DOHH2 (cell line): ENCODE results near the gene KDM3A.

Experiments
- H3F3A ChIP-seq: fragments of 200-600 bp; sonication (generic), shearing (Covaris generic); 2 replicates; pipeline ENCODE4 v1.6.0; 2016; ENCODE audit warnings: antibody characterized with exemption, mild to moderate bottlenecking; ENCODE audit not compliant: control insufficient read depth, insufficient read depth
- H3K27ac ChIP-seq: fragments of 200-600 bp; sonication (generic); 2 replicates; pipeline ENCODE4 v1.5.1; 2014; ENCODE audit warnings: low read depth, mild to moderate bottlenecking, low read length, moderate library complexity
- H3K27me3 ChIP-seq: fragments of 200-600 bp; sonication (generic); 2 replicates; pipeline ENCODE4 v1.6.1; 2014; ENCODE audit warnings: mild to moderate bottlenecking, low read length, mixed read lengths; ENCODE audit not compliant: control insufficient read depth
- H3K36me3 ChIP-seq: fragments of 200-600 bp; sonication (generic); 2 replicates; pipeline ENCODE4 v1.6.1; 2014; ENCODE audit warnings: mild to moderate bottlenecking, low read length, moderate library complexity, mixed read lengths; ENCODE audit not compliant: control insufficient read depth
- H3K4me1 ChIP-seq: fragments of 200-600 bp; sonication (generic); 2 replicates; pipeline ENCODE4 v1.6.1; 2014; ENCODE audit warnings: mild to moderate bottlenecking, low read length, mixed read lengths; ENCODE audit not compliant: control insufficient read depth
- H3K4me2 ChIP-seq: fragments of 200-600 bp; sonication (generic); 2 replicates; pipeline ENCODE4 v1.6.0; 2014; ENCODE audit warnings: mild to moderate bottlenecking, low read length, moderate library complexity
- H3K4me3 ChIP-seq: fragments of 200-600 bp; sonication (generic); 2 replicates; pipeline ENCODE4 v1.5.1; 2014; ENCODE audit warnings: mild to moderate bottlenecking, low read length, mixed read lengths
- H3K79me2 ChIP-seq: fragments of 200-600 bp; sonication (generic); 2 replicates; pipeline ENCODE4 v1.6.1; 2014; ENCODE audit warnings: mild to moderate bottlenecking, low read length, mixed read lengths; ENCODE audit not compliant: control insufficient read depth
- H3K9me2 ChIP-seq: fragments of 200-600 bp; sonication (generic); replicated peaks from 2 replicates; pipeline ENCODE4 v1.6.1; 2014; ENCODE audit warnings: mild to moderate bottlenecking, low read length, mixed read lengths; ENCODE audit not compliant: control insufficient read depth
- H3K9me3 ChIP-seq: fragments of 200-600 bp; sonication (generic); 2 replicates; pipeline ENCODE4 v1.6.1; 2014; ENCODE audit warnings: antibody characterized with exemption, low read length, mixed read lengths; ENCODE audit not compliant: control insufficient read depth, insufficient read depth
- H4K20me1 ChIP-seq: fragments of 200-600 bp; sonication (generic); 2 replicates; pipeline ENCODE4 v1.6.0; 2014; ENCODE audit warnings: low read depth, mild to moderate bottlenecking, antibody characterized with exemption, low read length, moderate library complexity; ENCODE audit not compliant: control insufficient read depth, insufficient read depth
- EZH2phosphoT487 ChIP-seq: fragments of 200-600 bp; sonication (generic); IDR thresholded peaks from 2 replicates; pipeline ENCODE4 v1.6.1; 2017; ENCODE audit warnings: borderline replicate concordance, mild to moderate bottlenecking, antibody characterized with exemption, low read length, moderate library complexity, mixed read lengths
- TF ChIP-seq, protein P1 (sequence below): fragments of 200-600 bp; sonication (generic); IDR thresholded peaks from one replicate; pipeline ENCODE4 v1.5.1; 2014; ENCODE audit warnings: antibody characterized with exemption, mild to moderate bottlenecking, low read depth, low read length; ENCODE audit not compliant: poor library complexity, severe bottlenecking

Gene KDM3A

DNA sequence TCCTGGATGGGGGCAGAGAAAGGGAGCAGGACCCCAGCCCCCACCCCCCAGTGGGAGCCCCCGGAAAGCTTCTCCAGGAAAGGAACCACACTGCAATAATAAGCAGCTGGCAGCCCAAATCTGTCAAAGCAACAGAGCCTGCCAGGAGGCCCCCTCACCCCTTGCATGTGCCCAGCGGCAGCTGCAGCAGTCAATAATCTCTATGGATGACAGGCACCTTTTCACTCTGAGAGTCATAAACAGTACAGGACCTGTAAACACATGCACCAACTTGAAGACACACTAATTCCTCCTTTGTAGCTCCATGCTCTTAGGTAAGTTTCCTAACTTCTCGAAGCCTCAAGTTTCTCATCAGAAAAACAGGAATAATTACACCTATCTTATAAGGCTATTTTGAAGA, 26.2 kb upstream of the KDM3A start:
- Histone ChIP-seq H3K4me3 (no peak overlapping the region), H3K4me2 (no peak overlapping the region), H3K79me2 (no peaks in the 10 kb centered on the region), H3K27ac (no peak overlapping the region), H3K4me1 (peaks cover 7% of the 10 kb centered on the region), H3K36me3 (no peaks in the 10 kb centered on the region), H3K27me3 (peaks cover 4% of the 10 kb centered on the region; the same call in 1 of the 2 replicates), H3K9me2 (no peaks in the 10 kb centered on the region), H3K9me3 (no peaks in the 10 kb centered on the region), H4K20me1 (no peaks in the 10 kb centered on the region), H3F3A (no peaks in the 10 kb centered on the region)
- TF ChIP-seq, protein P1, sequence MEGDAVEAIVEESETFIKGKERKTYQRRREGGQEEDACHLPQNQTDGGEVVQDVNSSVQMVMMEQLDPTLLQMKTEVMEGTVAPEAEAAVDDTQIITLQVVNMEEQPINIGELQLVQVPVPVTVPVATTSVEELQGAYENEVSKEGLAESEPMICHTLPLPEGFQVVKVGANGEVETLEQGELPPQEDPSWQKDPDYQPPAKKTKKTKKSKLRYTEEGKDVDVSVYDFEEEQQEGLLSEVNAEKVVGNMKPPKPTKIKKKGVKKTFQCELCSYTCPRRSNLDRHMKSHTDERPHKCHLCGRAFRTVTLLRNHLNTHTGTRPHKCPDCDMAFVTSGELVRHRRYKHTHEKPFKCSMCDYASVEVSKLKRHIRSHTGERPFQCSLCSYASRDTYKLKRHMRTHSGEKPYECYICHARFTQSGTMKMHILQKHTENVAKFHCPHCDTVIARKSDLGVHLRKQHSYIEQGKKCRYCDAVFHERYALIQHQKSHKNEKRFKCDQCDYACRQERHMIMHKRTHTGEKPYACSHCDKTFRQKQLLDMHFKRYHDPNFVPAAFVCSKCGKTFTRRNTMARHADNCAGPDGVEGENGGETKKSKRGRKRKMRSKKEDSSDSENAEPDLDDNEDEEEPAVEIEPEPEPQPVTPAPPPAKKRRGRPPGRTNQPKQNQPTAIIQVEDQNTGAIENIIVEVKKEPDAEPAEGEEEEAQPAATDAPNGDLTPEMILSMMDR, result no peak
- TF ChIP-seq EZH2phosphoT487, result no peak

DNA sequence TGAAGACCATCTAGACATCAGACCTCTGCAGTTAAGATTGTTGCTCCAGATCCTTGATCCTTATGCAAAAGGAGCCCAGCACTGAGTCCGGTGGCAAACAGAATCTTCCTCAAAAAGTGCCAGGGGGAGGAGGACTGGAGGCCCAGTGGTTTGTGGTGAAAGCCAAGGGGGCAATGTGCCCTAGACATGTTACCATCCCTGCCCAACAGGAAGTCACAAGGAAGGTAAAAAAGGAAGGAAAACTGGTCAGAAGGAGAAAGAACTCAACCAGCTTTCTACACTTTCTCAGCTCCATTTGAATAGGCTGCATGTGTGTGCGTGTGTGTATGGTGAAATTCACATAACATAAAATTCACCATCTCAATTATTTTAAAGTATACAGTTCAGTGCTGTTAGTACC, 25.0 kb upstream of the KDM3A start:
- TF ChIP-seq EZH2phosphoT487, result no peak
- TF ChIP-seq, protein P1, result no peak
- H3F3A ChIP-seq, result no peaks in the 10 kb centered on the region
- H3K4me3 ChIP-seq, result no peak overlapping the region
- no peaks in the 10 kb centered on the region for H3K79me2 ChIP-seq
- H4K20me1 ChIP-seq, result no peaks in the 10 kb centered on the region
- no peaks in the 10 kb centered on the region for H3K36me3 ChIP-seq
- peaks cover 4% of the 10 kb centered on the region; the same call in 1 of the 2 replicates for H3K27me3 ChIP-seq
- H3K4me2 ChIP-seq, result no peak overlapping the region
- no peak overlapping the region for H3K27ac ChIP-seq
- H3K9me2 ChIP-seq, result no peaks in the 10 kb centered on the region
- peaks cover 7% of the 10 kb centered on the region for H3K4me1 ChIP-seq
- no peaks in the 10 kb centered on the region for H3K9me3 ChIP-seq

DNA sequence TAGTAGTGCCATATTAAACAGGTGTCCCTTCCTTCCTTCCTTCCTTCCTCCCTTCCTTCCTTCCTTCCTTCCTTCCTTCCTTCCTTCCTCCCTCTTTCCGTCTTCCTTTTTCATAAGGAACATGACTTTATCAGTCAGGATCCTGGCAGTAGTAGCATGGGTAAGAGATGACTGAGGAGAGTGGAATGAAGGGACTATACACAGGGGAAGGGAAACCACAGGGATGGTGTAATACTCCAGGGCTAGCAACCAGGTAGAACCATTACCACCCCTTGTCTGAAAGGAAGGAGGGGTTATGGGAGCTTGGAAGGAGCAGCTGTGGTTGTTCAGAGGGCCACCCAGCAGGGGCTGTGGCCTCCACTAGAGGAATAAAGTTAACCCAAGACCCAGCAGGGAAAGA, 23.2 kb upstream of the KDM3A start:
- H3K4me3 ChIP-seq, result no peak overlapping the region
- no peaks in the 10 kb centered on the region for H3F3A ChIP-seq
- H4K20me1 ChIP-seq, result no peaks in the 10 kb centered on the region
- H3K36me3 ChIP-seq, result no peaks in the 10 kb centered on the region
- no peak overlapping the region for H3K27ac ChIP-seq
- H3K9me3 ChIP-seq, result no peaks in the 10 kb centered on the region
- no peak overlapping the region for H3K4me2 ChIP-seq
- H3K79me2 ChIP-seq, result no peaks in the 10 kb centered on the region
- peaks cover 7% of the 10 kb centered on the region for H3K4me1 ChIP-seq
- peaks cover 8% of the 10 kb centered on the region; the same call in 1 of the 2 replicates for H3K27me3 ChIP-seq
- no peak for TF ChIP-seq EZH2phosphoT487
- TF ChIP-seq, protein P1, result no peak
- H3K9me2 ChIP-seq, result no peaks in the 10 kb centered on the region
